ENCODE data around the gene SPATS1.

SPATS1 gene

GRCh38 chr6:44342489-44342888, at the start of gene SPATS1:
TSS of gene SPATS1 (plus strand) at chr6:44342650. CDS start at chr6:44343096, 446 bp downstream.
- no peak for DNase-seq (ENCODE audit: low spot score)

- DNase-seq (ENCODE audit: low spot score): no peak
Measured at GRCh38 chr6:44292661-44293365, 49.6 kb upstream of the SPATS1 start.

GRCh38 chr6:44294832-44295791, 47.3 kb upstream of the SPATS1 start:
- no peak for DNase-seq (ENCODE audit: low spot score)

- no peak for DNase-seq (ENCODE audit: low spot score)
Measured at GRCh38 chr6:44297063-44298038, 45.1 kb upstream of the SPATS1 start.

- DNase-seq (ENCODE audit: low spot score): no peak
Measured at GRCh38 chr6:44298055-44298803, 44.2 kb upstream of the SPATS1 start.

GRCh38 chr6:44298864-44299263, 43.6 kb upstream of the SPATS1 start:
- DNase-seq (ENCODE audit: low spot score): no peak

GRCh38 chr6:44300292-44300823, 42.1 kb upstream of the SPATS1 start:
- no peak for DNase-seq (ENCODE audit: low spot score)

GRCh38 chr6:44301106-44301505, 41.3 kb upstream of the SPATS1 start:
- no peak for DNase-seq (ENCODE audit: low spot score)

- DNase-seq (ENCODE audit: low spot score): no peak
Measured at GRCh38 chr6:44301782-44302564, 40.5 kb upstream of the SPATS1 start.

- no peak for DNase-seq (ENCODE audit: low spot score)
Measured at GRCh38 chr6:44302856-44303255, 39.6 kb upstream of the SPATS1 start.

- no peak for DNase-seq (ENCODE audit: low spot score)
Measured at GRCh38 chr6:44303842-44304241, 38.6 kb upstream of the SPATS1 start.

GRCh38 chr6:44304282-44305199, 37.9 kb upstream of the SPATS1 start:
- no peak for DNase-seq (ENCODE audit: low spot score)

GRCh38 chr6:44305200-44305725, 37.2 kb upstream of the SPATS1 start:
- DNase-seq (ENCODE audit: low spot score): no peak

- no peak for DNase-seq (ENCODE audit: low spot score)
Measured at GRCh38 chr6:44306710-44307109, 35.7 kb upstream of the SPATS1 start.

- DNase-seq (ENCODE audit: low spot score): no peak
Measured at GRCh38 chr6:44307217-44307616, 35.2 kb upstream of the SPATS1 start.

- no peak for DNase-seq (ENCODE audit: low spot score)
Measured at GRCh38 chr6:44309092-44309491, 33.4 kb upstream of the SPATS1 start.

GRCh38 chr6:44309631-44310030, 32.8 kb upstream of the SPATS1 start:
- DNase-seq (ENCODE audit: low spot score): no peak

- no peak for DNase-seq (ENCODE audit: low spot score)
Measured at GRCh38 chr6:44310241-44310640, 32.2 kb upstream of the SPATS1 start.

GRCh38 chr6:44311304-44311703, 31.1 kb upstream of the SPATS1 start:
- DNase-seq (ENCODE audit: low spot score): no peak
